G401 (cell line): Measurements from ENCODE around the gene RNASEH2A. TPM values are rescaled to one million over a fixed set of nuclear protein-coding genes. Genes with fewer than 3 reads are reported as not detected.
A peak's percentile ranks its signal among the peaks of the same experiment; 100 is the strongest.
"Not testable (repeated sequence)": the region's sequence is repeated elsewhere in the genome, so short reads cannot be mapped to it uniquely, and the experiment has no call there.

Experiments used
- DNase-seq: peaks from one replicate; pipeline ENCODE4 v3.0.0-alpha.2; 2015; ENCODE audit warnings: low spot score
- in situ Hi-C: cut with HindIII; loops from 2 replicates; pipeline ENCODE4 v1.10.0; 2016; ENCODE audit warnings: low sequenced_read_pairs, mixed read lengths
- total RNA-seq: library from RNA; depleted of rRNA; stranded (reverse); fragments of >200 nt; shearing (Covaris generic); gene quantifications from 2 replicates; pipeline ENCODE4 v1.2.3, GENCODE V29; 2014

RNASEH2A gene
- total RNA-seq, 1 experiment from 2014 or later = 124 TPM

GRCh38 chr19:12817810-12818209 lies 11.4 kb downstream of the RNASEH2A start:
- DNase-seq, in situ Hi-C loops: not testable (repeated sequence)

- in situ Hi-C loops = no loop called here
Observed at GRCh38 chr19:12821761-12822160, 15.4 kb downstream of the RNASEH2A start.

GRCh38 chr19:12825254-12826131 lies 19.1 kb downstream of the RNASEH2A start:
- no peak for DNase-seq
- in situ Hi-C loops = no loop called here

More at GRCh38 chr19:12821761-12822160, 15.4 kb downstream of the RNASEH2A start:
- DNase-seq = no peak

- in situ Hi-C loops = no loop called here
- DNase-seq = peak; percentile 58
Observed at GRCh38 chr19:12828494-12828893, 22.1 kb downstream of the RNASEH2A start.

DNA sequence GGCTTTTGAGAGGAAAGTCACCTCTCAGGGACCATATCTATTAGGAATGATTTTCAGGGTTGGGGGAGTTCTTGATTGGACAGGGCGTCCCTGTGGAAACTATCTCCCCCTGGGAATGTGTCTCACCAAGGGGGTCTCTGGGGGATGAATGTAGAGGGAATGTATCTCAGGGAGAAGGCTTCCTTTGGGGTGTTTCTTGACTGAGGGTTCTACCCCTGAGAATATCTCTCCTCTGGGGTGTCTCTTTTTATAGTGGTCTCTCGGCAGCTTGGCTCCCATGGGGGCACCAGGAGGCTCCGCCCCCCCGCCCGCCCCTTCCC lies 27.0 kb downstream of the RNASEH2A start:
- in situ Hi-C loops = no loop called here
- DNase-seq = no peak

DNA sequence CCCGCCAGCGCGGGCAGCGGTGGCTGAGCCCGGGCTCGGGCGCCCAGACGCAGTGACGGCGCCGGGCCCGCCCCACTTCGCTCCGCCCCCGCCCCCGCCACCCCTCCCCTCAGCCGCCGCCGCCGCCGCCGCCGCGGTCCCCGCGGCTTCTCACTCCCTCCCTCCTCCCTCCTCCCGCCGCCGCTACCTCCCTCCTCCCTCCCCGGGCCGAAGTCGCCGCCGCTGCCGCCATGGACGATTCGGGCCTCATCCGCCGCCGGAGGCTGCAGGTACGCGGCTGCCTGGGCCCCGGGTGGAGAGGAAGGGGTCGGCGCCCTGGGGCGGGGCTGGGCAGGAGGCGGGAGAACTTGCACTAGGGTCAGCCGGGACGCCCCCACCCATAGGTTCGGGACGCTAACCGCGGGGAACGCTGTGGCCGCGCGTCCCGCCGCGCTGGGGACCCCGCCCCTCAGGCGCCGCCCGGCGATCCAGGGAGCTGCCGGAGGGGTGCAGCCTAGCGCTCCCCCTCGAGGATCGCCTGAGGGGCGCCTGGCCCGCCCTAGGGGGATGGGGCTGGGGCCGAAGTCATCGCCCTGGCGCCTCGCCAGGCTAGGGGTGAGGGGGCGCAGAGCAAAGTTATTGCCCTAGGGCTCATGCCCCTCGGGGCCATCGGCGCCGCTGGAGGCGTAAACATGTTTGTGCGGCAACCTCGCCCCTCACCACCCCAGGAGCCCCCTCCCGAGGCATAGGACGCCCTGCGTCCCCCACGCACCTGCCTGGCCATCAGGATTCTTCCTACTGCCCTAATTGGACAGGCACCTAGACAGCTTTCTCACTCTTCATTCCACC lies 27.6 kb downstream of the RNASEH2A start:
- peak; percentile 67 for DNase-seq
- in situ Hi-C loops = no loop called here

GRCh38 chr19:12834566-12834943 lies 28.2 kb downstream of the RNASEH2A start, which contains the start of gene RTBDN:
Gene RTBDN, minus strand, starts transcription at chr19:12834579. Its CDS starts 4,600 bp downstream, at chr19:12829979.
- in situ Hi-C loops = no loop called here
- DNase-seq = peak; percentile 75

- DNase-seq = peak; percentile 72
- in situ Hi-C loops = no loop called here
Observed at GRCh38 chr19:12834976-12835757, 28.8 kb downstream of the RNASEH2A start.

DNA sequence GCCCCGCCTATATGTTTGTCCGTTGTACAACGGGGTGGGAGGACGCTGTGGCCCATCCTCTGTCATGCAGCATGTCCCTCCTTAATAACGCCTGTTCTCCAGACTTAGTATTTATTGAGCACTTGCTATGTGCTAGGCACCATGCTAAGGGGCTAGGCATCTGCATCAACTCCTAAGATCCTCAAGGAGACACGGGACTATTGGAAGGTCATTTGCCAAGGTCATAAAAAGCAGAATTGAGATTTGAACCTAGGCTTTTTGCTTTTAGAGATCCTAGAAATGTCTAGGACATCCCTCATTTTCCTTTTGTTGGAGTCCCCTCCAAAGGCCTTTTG lies 30.1 kb downstream of the RNASEH2A start:
- DNase-seq = no peak
- in situ Hi-C loops = no loop called here

DNA sequence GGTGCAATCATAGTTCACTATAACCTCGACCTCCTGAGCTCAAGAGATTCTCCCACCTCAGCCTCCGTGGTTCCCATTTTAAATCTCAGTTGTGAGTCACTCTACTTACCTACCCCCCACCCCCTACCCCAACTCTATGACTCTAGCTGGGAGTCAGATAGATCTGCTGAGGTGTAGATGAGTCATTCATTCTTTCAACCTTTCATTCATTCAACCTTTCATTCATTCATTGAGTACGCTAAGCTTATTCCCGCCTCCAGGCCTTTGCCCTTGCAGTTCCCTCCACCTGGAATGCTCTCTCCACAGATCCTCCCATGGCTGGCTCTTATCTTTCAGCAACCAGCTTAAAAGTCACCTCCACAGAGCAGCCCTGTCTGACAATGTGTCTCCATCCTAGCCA lies 30.8 kb downstream of the RNASEH2A start:
- in situ Hi-C loops = no loop called here
- DNase-seq = no peak

GRCh38 chr19:12838182-12838885 lies 31.9 kb downstream of the RNASEH2A start, which contains the start of gene MAST1:
Gene MAST1, plus strand, starts transcription at chr19:12838515. Its CDS starts 58 bp downstream, at chr19:12838573.
- DNase-seq = peak; percentile 81
- in situ Hi-C loops = no loop called here

- DNase-seq = peak; percentile 75
- in situ Hi-C loops = no loop called here
Observed at GRCh38 chr19:12838886-12839756, 32.7 kb downstream of the RNASEH2A start.

DNA sequence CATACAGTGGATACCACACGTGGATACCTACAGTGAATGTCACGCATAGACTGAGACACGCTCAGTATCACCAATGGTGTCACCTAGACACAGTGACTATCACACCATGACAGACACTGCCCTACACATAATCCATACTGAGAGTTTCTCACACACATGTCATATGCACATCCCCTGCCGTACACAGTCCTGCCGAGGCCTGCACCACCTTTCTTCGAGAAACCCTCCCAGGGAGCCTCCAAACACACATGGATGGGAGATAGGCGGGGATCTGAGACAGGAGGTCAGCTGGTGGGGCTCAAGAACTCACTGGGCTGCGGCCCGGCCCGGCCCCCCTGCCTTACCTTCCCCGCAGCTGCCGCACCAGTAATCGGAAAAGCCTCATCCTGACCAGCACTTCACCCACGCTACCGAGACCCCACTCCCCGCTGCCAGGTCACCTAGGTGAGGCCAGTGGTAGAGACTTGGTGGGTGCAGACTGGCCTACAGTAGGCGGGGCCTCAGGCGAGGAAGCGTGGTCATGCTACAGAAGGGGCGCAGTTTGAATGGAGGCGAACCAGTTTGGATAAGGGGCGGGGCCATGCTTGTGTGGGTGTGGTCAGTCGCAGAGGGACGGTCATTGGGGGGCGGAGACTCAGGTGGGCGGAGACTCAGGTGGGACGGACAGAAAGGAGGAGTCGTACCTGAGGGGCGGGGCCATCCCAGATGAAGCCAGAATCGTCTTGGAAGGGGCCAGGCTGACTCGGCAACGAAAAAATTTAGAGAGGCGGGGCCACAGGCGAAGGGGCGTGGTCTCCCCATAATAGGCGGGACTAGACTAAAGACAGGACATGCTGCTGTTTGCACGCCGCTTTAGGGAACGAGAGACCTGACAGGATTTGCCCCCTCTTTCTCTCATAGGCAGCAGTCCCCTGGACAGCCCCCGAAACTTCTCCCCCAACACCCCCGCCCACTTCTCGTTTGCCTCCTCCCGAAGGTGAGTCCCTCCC lies 34.0 kb downstream of the RNASEH2A start:
- peak; percentile 93 for DNase-seq
- in situ Hi-C loops = no loop called here

- peak; percentile 83 for DNase-seq
Observed at GRCh38 chr19:12841094-12841493, 34.7 kb downstream of the RNASEH2A start.

GRCh38 chr19:12842511-12842910 lies 36.1 kb downstream of the RNASEH2A start:
- DNase-seq = no peak
- in situ Hi-C loops = no loop called here

More at GRCh38 chr19:12841094-12841493, 34.7 kb downstream of the RNASEH2A start:
- in situ Hi-C loops = no loop called here

GRCh38 chr19:12843328-12843727 lies 36.9 kb downstream of the RNASEH2A start:
- no peak for DNase-seq
- in situ Hi-C loops = no loop called here
